ENCODE results near the gene SDK1.
"Not testable (repeated sequence)": the region's sequence is repeated elsewhere in the genome, so short reads cannot be mapped to it uniquely, and the experiment has no call there.

Gene SDK1

DNA sequence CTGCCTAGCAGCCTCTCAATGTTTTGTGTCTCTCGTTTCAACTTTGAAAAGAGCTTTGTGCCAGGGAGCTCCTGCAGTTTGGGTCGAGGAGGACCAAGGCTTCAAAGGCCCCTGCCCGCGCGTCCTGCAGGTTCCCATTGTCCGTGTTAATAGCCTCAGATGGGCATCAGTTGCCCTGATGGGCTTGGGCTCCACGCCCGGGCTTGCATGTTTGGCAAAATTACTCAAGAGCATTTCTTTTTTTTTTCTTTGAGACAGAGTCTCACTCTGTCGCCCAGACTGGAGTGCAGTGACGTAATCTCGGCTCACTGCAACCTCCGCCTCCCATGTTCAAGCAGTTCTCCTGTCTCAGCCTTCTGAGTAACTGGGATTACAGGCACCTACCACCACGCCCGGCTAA, 636.6 kb downstream of the SDK1 start:
- DNase-seq: no peak

DNA sequence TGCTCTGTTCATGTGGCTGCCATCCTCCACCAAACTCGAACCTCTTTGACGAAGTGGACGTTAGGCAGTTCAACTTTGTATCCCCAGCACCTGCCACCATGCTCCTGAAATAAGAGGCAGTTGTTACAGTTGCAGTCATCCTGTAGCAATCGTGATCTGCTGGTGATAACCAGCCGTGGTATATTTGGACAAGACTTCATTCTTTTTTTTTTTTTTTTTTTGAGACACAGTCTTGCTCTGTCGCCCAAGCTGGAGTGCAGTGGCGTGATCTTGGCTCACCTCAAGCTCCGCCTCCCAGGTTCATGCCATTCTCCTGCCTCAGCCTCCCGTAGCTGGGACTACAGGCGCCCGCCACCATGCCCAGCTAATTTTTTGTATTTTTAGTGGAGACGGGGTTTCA, 640.7 kb downstream of the SDK1 start:
- DNase-seq: not testable (repeated sequence)

DNA sequence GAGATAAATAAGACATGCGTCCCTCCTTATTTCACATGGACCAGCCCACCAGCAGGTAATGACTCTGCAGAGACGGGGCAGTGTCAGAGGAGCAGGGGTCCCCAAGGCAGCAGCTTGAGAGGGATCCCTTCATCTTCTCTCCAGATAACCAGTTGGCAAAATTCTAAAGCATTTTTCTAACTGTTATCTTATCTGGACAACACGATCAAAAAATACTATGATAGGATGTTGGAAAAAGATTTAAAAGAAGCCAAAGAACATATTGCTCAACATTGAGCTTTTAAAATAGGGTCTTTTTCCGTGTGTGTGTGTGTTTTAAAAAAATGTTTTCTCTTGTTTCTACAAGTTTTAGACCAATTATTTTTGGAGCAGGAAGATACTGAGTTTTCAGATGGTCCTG, 641.2 kb downstream of the SDK1 start:
- no peak for DNase-seq

DNA sequence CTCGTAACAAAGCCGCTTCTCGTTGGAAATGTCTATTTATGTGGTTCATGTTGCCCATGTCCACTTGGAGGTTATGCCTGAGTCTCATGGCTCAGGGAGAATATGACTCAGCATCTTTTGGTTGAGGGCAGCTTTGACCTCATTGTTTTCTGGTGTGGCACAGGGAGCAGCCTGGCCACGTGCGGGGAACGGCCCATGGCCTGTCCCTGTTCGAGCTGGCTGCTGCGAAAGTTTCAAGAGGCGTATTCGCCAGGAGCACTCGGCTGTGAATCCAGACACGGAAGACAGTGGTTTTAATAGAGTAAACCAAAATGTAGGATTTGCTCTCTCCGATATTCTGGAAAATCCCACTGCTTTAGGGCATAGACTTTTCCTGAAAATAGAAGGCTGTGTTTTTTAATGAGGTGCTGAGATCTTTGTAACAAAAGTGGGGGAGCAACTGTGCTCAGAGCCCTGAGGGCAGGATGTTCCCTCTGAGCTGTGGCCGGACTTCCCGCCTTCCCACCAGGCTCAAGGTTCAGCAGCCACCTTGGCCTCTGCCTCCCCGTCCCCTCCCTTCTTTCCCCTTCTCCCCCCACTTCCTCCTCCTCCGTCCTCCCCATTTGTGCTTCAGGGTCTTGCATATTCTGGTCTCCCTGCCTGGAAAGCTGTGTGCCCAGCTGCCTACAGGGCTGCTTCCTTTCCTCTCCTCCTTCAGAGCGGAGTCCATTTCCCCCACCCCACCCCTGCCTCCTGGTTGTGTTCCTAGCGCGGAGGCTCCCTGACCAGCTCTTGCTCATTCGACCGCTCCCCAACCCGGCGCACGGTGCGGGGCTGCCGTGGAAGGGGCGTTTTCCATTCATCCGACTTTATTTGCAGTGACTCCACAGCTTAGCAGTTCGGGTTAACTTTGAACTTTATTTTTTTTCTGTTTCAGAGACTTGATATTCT, 642.0 kb downstream of the SDK1 start:
- DNase-seq: no peak

DNA sequence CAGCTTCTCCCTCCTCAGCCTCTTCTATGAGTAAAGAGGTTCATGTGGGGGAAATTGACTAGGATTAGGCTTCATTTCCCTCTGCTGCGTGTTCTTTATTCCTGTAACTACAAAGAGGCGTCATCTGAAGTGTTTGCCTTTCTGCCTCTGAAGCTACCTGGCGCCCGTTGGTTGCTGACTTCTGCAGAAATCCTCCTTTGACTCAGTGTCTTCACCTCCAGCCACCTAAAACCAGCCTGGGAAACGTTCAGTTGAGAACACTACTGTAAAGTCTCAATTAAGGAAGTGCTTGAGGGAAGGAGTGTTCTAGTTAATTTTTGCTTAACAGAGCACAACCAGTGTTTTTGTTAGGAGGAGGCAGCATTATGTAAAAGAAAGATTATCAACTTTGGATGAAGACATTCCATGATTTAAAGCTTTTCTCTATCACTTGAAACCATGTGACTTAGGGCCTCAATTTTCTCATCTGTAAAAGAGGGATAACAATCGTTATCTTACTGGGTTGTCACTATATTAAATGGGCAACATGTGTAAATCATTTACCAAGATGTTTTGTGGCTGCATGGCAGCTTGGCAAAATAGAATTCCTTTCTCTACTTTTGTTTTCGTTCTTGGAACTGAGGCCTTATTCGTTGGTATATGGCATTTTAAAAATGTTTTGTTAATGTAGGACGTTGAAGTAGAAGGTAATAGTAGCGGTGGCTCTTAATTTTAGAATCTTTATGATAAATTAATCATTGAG, 642.9 kb downstream of the SDK1 start:
- no peak for DNase-seq

DNA sequence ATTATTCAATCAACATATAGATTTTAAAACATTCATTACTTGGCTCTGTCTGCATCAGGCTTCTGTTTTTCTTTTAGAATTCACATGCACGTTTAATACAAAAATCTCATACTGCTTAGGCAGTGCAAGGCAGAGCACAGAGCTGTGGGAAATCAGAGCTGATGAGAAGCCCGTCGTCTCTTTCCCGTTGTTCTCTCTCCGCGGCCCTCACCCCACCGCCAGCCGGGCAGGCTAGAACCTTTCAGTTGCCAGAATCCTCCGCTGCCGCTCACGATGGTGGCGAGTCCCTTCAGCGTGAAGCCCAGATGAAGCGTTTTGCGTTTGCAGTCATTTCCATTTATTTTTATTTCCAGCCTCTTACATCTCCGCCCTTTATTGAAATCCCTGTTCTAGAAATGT, 648.2 kb downstream of the SDK1 start:
- DNase-seq: no peak

DNA sequence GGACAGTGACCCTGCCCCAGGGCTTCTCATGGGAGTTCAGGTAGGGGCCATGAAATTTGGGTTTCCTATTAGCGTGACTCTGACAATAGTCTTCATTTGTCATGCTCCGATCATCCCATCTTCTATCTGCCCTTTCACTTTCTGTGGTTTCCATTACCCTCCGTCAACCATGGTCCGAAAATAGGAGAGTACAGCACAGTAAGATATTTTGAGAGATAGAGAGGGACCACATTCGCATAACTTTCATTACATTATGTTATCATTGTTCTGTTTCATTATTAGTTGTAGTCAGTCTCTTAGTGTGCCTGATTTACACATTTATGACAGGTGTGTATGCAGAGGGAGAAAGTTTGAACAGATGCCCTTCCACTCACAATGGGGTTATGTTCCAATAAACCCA, 649.2 kb downstream of the SDK1 start:
- DNase-seq: no peak

DNA sequence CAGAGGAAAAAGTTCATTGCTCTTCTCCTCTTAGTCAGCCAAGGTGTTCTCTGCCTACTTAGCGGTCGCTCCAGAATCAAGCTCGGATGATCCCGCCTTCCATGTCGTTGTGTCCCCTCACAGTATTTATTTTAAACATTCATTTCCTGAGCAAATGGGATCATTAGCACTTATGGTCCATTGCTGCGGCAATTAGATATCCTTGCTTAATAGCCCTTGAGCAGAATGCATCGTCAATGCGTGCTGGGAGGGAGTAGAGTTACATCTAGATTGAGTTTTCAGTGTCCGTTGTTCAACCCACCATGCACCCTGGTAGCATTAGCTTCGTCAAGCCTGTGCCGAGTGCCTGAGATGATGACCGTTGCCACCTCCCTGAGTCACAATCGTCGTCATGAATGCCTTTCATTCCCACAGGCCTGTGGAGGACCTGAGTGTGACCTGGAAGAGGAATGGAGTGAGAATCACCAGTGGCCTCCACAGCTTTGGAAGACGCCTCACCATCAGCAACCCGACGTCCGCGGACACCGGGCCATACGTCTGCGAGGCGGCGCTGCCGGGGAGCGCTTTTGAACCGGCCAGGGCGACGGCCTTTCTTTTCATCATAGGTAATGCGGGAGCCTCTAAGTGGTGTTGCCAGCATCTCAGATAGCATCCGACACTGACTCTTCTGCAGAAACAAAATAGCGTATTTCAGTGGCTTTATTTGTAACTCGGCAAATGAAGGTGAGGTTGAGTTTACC, 650.4 kb downstream of the SDK1 start:
- no peak for DNase-seq

DNA sequence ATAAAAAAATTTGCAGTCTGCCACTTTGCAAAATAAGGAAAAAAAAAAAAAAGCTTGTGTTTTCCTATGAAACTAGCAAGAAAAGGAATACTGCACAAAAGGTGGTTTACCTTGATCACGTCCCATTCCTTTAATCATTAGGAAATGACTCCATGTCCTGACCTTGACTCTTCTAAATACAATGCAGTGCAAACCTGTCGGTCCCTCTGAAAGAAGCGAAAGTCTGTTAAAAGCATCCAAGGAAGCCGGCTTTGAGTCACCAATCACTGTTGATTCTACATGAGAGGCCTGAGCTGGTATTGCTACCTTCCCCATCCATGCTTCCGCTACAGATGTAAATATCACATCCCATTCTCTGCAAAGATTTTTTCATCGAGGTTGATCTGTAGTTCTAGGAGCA, 652.1 kb downstream of the SDK1 start:
- no peak for DNase-seq

DNA sequence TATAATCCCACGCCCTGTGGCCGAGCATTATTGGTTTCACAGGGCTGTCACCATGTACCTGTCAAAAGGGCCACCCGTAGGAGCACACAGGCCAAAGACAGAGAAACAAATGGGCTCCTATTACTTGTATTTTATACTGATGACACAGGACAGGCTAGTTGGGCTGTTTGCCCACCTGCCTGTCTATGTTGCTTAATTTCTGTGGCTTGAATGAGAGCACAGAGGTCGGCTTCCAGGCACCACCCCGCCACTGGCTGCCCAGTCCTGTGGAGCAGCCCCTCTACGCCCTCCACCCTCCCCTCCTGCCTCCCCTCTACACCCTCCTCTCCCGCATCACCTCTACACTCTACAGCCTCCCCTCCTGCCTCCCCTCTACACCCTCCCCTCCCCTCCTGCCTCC, 652.9 kb downstream of the SDK1 start:
- no peak for DNase-seq

DNA sequence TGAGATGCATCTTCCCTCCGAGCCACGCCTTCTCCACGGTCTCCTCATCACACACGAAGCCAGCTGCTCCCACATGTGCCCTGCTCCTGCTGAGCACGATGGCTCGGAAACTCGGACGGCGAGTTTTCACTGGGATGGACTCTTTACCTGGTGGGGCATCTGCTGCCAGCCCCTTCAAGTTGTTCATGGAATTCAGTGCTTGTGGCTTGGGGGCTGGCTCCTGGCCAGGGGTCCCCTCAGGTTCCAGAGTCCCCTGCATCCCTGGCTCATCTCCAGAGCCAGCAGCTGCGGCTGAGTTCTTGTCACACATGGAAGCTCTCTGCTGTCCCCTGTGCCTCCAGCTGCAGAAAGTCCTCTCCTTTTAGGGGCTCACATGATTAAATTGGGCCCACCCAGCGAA, 654.0 kb downstream of the SDK1 start:
- no peak for DNase-seq

DNA sequence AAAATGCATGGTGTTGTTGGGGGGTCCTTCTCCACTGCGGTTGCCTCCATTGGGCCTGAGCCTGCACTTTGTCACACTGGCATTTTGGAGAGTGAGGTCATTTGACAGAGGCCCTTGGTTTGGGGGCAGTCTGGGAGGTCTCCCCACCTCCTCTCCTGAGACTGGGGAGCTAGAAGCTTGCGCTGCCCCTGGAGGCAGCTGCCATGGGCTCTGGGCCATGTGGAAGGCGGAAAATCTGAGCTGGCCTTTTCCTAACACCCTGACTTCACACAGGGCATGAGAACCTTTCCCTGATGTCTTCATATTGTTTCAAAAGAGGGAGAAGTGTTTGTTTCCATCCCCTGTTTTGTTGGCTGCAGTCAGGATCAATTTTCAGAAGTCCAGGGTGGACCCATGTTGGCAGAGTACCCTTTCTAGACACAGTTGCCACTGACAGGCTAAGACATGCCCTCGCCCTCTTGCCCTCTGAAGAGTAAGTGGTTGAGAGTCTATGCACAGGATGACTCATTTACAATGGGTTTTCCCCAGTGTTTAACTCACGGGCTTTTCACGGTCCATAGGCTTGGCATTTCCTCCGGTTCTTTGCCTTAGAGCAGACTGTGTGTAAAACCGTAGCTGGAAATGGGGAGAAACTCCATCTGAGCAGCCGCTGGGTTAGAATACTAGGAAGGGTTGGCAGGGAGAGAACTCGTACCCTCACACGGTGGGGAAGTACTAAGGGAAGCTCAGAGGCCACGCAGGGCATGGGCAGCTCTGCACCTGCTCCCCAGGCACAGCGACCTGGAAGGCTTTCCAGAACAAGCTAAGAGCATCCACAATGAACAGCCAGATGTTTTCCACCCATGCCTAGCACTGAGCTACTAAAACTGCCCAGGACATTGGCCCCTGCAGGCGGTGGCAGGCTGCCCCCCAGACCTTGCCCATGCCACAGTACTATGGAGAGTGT, 655.0 kb downstream of the SDK1 start:
- DNase-seq: peak in 1 of 2 experiments; percentile 4

DNA sequence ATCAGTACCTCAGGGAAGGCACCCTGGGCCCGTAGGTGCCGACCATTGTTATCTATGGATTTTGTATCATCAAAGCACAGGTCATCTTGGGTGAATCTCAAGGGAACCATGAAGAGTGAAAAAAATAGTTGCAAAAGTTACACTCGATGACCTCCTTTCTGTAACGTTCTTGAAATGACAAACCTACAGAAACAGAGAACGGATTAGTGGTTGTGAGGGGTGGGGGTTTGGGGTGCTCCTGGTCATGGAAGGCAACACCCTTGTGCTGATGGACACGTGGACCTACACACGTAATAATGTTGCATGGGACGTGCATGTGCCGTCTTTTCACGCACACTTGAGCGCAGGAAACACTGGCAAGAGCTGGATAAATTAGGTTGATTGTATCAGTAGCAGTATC, 655.9 kb downstream of the SDK1 start:
- DNase-seq: no peak

DNA sequence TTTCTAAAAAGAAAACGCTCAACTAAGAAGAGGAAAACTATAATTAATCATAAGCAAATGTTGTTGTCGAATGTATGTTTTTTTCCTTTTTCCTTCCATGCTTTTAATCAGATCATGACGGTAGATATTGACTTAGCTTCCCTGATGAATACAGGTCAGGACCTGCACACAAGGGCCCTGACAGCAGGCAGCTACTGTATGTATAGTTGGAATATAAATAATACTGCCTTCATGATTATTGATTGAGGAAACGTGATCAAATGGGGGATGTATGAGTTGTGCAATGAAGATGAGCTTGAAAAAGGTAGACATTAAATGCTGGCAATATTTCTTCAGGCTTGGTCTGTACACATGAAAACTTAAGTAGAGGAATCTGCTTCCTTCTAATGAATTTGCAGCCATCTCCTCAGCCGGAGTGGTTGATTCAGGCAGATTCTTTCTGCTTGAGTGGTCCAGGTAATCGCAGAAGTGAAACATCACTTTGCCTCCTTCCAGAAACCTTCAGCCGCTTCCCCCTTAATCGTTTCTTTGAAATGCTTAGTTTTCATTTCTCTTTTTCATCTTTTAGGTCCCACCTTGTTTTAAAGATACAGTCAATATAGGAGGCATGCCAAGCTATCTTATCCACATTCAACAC, 656.5 kb downstream of the SDK1 start:
- DNase-seq: no peak

DNA sequence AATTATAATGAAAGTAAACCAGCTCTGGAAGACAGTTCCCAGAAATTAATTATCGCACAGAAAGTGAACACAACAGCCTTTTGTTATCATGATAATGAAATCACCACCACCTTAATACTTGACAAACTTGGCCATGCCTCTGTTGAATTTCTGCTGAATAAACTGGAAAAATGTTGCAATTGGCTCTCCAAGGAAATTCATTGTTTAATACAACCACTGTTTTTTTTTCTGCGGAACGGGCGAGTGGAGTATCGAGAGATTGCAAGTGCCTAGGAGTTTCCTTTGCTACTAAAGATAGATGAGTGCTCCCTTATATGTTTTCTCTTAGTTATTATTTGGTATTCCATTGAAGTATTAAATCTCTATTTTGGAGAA, 657.0 kb downstream of the SDK1 start:
- no peak for DNase-seq

DNA sequence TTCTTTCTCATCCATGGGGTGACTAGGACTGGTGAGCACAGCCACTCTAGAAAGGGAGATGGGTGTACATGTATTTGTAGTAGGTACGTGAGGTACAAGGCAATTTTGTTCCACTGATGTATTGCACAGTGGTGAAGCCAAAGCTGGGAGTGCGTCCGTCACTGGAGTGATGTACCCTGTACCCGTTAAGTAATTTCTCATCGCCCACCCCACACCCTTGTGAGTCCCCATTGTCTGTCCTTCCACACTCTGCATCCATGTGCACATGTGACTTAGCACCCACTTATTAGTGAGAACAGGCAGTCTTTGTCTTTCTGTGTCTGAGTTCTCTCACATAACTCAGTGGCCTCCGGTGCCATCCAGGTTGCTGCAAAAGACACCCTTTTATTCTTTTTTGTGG, 658.3 kb downstream of the SDK1 start:
- no peak for DNase-seq

DNA sequence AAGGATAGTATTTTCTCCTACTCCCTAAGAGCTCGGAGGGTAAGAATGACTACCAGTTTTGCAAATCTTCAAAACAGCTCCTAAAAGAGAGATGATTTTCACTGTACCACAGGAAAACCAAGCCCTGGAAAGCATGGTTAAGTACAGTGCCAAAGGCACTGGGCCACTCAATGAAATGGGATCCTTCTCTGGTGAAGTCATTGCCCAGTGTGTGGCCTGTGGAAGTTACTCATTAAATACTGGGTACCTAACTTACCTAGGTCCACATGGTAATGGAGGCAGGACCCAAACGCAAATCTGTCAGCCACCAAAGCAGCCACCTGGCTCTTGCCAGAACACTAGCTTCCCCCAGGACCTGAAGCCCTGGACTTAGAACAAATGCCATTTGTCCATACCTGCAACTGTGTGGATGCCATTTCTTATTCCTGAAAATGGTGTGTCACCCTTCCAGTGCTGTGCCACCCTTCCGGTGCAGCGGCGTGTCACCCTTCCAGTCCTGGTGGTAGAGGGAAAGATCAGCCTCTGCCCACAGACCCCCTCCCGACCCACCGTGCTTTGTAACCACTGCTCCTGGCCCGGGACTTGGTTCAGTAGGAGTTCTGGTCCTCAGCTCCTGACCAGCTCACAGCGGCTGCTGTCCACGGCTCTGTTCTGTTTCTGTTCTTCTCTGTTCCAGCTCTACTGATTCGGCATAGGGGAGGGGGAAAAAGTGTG, 659.2 kb downstream of the SDK1 start:
- DNase-seq: no peak

DNA sequence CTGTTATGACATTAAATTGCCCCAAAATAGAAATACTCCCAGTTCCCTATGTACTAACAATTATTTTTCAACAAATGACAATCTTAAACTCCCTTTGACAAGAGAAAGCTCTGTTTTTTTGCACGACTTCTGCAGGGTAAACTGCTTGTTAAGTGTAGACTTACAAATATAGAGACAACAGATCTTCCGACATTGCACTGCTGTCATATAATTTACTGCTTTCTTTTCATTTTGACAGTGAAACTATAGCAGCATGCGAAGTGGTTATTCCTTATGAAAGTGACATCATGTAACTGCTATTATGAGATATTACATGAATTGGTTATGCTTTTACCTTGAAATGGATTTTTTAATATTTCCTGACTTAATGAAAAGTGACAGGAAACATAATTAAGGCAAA, 659.9 kb downstream of the SDK1 start:
- DNase-seq: no peak

DNA sequence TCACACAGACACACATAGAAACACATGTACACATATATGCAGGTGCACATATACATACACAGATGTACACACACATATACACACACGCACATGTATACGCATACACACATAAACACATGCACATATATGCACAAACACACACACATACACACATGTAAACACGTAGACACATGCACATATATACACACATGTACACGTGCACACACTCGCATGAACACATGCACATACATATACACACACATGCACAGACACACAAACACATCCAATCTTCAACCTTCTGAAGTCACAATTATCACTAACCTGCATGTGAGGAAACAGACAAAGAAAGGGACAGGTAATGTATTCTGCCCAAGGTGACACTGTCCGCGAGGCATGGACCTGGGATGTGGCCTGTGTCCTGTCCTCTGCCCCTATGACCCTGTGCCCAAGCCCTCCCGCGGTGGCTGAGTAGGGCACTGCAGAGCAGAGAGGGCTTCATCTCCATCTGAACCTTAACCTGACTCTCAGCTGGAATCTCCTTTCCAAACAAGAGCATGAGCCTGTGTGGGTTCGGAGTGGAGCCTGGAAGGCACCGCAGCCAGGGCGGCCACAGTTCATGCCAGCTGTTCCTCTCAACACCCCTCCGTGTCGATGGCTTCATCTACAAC, 660.9 kb downstream of the SDK1 start:
- DNase-seq: no peak

DNA sequence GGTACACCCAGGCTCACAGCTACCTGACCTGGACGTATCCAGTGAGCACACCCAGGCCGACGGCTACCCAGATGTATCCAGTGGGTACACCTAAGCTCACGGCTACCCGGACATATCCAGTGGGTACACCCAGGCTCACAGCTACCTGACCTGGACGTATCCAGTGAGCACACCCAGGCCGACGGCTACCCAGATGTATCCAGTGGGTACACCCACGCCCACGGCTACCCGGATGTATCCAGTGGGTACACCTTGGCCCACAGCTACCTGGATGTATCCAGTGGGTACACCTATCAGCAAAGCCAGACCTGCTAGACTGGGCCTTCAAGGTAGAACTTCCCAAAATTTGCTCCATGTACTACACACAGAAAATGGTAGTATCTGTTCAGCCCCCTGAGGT, 662.7 kb downstream of the SDK1 start:
- DNase-seq: not testable (repeated sequence)
